Adrenal gland (tissue), 5 donors: ENCODE data around the gene PCSK6.

Experiments used
- CTCF ChIP-seq, 6 experiments: fragments of 450-650 bp in 4 of 6; fragments of 200-600 bp in 2 of 6; sonication (generic) in 1 of 6; IDR thresholded peaks; 1 replicate in 5 of 6; 2 replicates in 1 of 6; pipeline versions ENCODE4 v1.5.1 to v1.8.0; 2016 to 2021; ENCODE audit warnings: antibody characterized with exemption in 6 of 6, mild to moderate bottlenecking in 2 of 6, moderate library complexity in 1 of 6
- POLR2A ChIP-seq, 2 donors: fragments of 450-650 bp; IDR thresholded peaks; one replicate each; pipeline ENCODE4 v1.6.1; 2017; ENCODE audit warnings: antibody characterized with exemption in 2 of 2, mild to moderate bottlenecking in 2 of 2, moderate library complexity in 1 of 2
- donor health status: DM: no; HTN: no; CAD: no.

- TF ChIP-seq CTCF (IDR thresholded peaks at IDR 0.05) (no peak), POLR2A (IDR thresholded peaks at IDR 0.05) (no peak)
These were observed 39.8 kb downstream of the PCSK6 start for GRCh38 chr15:101449471-101450402.
